GM21367 (cell line): Measurements from ENCODE around the gene UGT2B11.
"Not testable (repeated sequence)": the region's sequence is repeated elsewhere in the genome, so short reads cannot be mapped to it uniquely, and the experiment has no call there.

Source experiments
- ATAC-seq: cut with Tn5 transposase; IDR thresholded peaks from one replicate; pipeline ENCODE4 v1.9.1; 2021; ENCODE audit not compliant: unreplicated experiment

UGT2B11 gene

GRCh38 chr4:69214716-69215115 is at the start of gene UGT2B11:
Gene UGT2B11, minus strand, starts transcription at chr4:69214748. Its CDS starts 26 bp downstream, at chr4:69214722.
- ATAC-seq: no peak

- ATAC-seq: not testable (repeated sequence)
Observed at GRCh38 chr4:69253147-69253772, 38.7 kb upstream of the UGT2B11 start.

GRCh38 chr4:69250884-69251283 is 36.3 kb upstream of the UGT2B11 start:
- ATAC-seq: not testable (repeated sequence)

- ATAC-seq: not testable (repeated sequence)
Observed at GRCh38 chr4:69242562-69243240, 28.2 kb upstream of the UGT2B11 start.

GRCh38 chr4:69241746-69242145 is 27.2 kb upstream of the UGT2B11 start:
- ATAC-seq: not testable (repeated sequence)

- not testable (repeated sequence) for ATAC-seq
Observed at GRCh38 chr4:69240787-69241186, 26.2 kb upstream of the UGT2B11 start.

- ATAC-seq: no peak
Observed at GRCh38 chr4:69239557-69240168, 25.1 kb upstream of the UGT2B11 start.

- no peak for ATAC-seq
Observed at GRCh38 chr4:69239092-69239491, 24.5 kb upstream of the UGT2B11 start.

GRCh38 chr4:69224891-69225290 is 10.3 kb upstream of the UGT2B11 start:
- ATAC-seq: no peak

- not testable (repeated sequence) for ATAC-seq
Observed at GRCh38 chr4:69223277-69223676, 8.7 kb upstream of the UGT2B11 start.

GRCh38 chr4:69218491-69218890 is 3.9 kb upstream of the UGT2B11 start:
- not testable (repeated sequence) for ATAC-seq

GRCh38 chr4:69210911-69211310 is 3.6 kb downstream of the UGT2B11 start:
- no peak for ATAC-seq

- ATAC-seq: not testable (repeated sequence)
Observed at GRCh38 chr4:69198506-69198905, 16.0 kb downstream of the UGT2B11 start.

GRCh38 chr4:69196209-69196965 is 18.2 kb downstream of the UGT2B11 start:
- no peak for ATAC-seq

GRCh38 chr4:69194166-69194565 is 20.4 kb downstream of the UGT2B11 start:
- ATAC-seq: no peak

GRCh38 chr4:69191905-69192304 is 22.6 kb downstream of the UGT2B11 start:
- ATAC-seq: not testable (repeated sequence)

- ATAC-seq: not testable (repeated sequence)
Observed at GRCh38 chr4:69190621-69191020, 23.9 kb downstream of the UGT2B11 start.

GRCh38 chr4:69181519-69182169 is 32.9 kb downstream of the UGT2B11 start:
- ATAC-seq: not testable (repeated sequence)

GRCh38 chr4:69179817-69180216 is 34.7 kb downstream of the UGT2B11 start:
- ATAC-seq: not testable (repeated sequence)

GRCh38 chr4:69178751-69179205 is 35.8 kb downstream of the UGT2B11 start:
- ATAC-seq: not testable (repeated sequence)
